Measurements from ENCODE around the gene POC1A. TPM values are rescaled to one million over a fixed set of nuclear protein-coding genes. Genes with fewer than 3 reads are reported as not detected.

POC1A gene
- total and polyA plus RNA-seq, 2 of the 8 experiments (the other 6 are each of a cell fraction or from before 2014, with no cell fraction given), result 35.7 to 39.2 TPM

GRCh38 chr3:52185837-52186236 is 31.6 kb upstream of the POC1A start:
- Histone ChIP-seq H3K9me3 (ENCODE audit: insufficient read depth in 2 of 2, low read depth in 1 of 2, low read length in 1 of 2) (no peaks in the 10 kb centered on the region), H2BK12ac (ENCODE audit: low read depth, low read length) (no peak overlapping the region), H3K14ac (ENCODE audit: insufficient read length) (no peak overlapping the region), H3K4ac (replicated peaks; ENCODE audit: insufficient read length, low read depth, low read length) (no peak overlapping the region), H3K36me3 (ENCODE audit: control insufficient read depth in 2 of 4, insufficient read depth in 4 of 4, low read length in 3 of 4) (no peaks in the 10 kb centered on the region), H4K5ac (ENCODE audit: insufficient read length, low read depth, low read length) (no peak overlapping the region), H3K23me2 (ENCODE audit: low read depth, low read length) (no peaks in the 10 kb centered on the region; the same call in 1 of the 2 replicates), H4K8ac (ENCODE audit: extremely low read depth, insufficient read depth, low read length) (no peak overlapping the region), H3K27me3 (replicated peaks in 1 of 4; ENCODE audit: control insufficient read depth in 3 of 4, extremely low read depth in 1 of 4, insufficient read depth in 3 of 4, low read length in 3 of 4) (no peaks in the 10 kb centered on the region), H4K91ac (replicated peaks; ENCODE audit: insufficient read length, low read length) (no peak overlapping the region), H4K20me1 (replicated peaks in 1 of 2; ENCODE audit: control insufficient read depth in 1 of 2, insufficient read depth in 2 of 2, low read length in 2 of 2) (no peaks in the 10 kb centered on the region), H3K56ac (replicated peaks; ENCODE audit: insufficient read length, low read depth, low read length) (no peak overlapping the region), H3K4me2 (ENCODE audit: insufficient read depth in 1 of 2, low read depth in 2 of 2, low read length in 2 of 2) (no peak overlapping the region), H2BK120ac (replicated peaks; ENCODE audit: low read depth, low read length) (no peak overlapping the region), H3K9ac (replicated peaks in 1 of 4; ENCODE audit: extremely low read depth in 1 of 4, low read depth in 3 of 4, low read length in 3 of 4) (no peak overlapping the region), H3K4me1 (replicated peaks in 1 of 4; ENCODE audit: control insufficient read depth in 3 of 4, insufficient read depth in 4 of 4, low read length in 3 of 4) (peaks cover 0 to 2% (median 1%) of the 10 kb centered on the region in 4 experiments; a peak in 2 of 7 replicates), H3K79me2 (ENCODE audit: control insufficient read depth in 1 of 2, insufficient read depth in 2 of 2, low read length in 2 of 2) (no peaks in the 10 kb centered on the region), H2AFZ (ENCODE audit: low read length) (no peak overlapping the region), H3K4me3 (ENCODE audit: extremely low read depth in 1 of 4, insufficient read depth in 2 of 4, low read depth in 3 of 4, low read length in 4 of 4) (no peak overlapping the region), H2AK5ac (ENCODE audit: low read depth, low read length) (no peak overlapping the region), H3K79me1 (ENCODE audit: low read depth, low read length) (no peaks in the 10 kb centered on the region), H2BK5ac (ENCODE audit: low read depth, low read length) (no peak overlapping the region), H3K18ac (ENCODE audit: extremely low read depth, low read length) (no peak overlapping the region), H3K27ac (ENCODE audit: low read depth, low read length) (no peak overlapping the region), H2BK20ac (ENCODE audit: low read length) (no peak overlapping the region), H2BK15ac (ENCODE audit: low read length) (no peak overlapping the region), H3K23ac (ENCODE audit: insufficient read length) (no peak overlapping the region)
- FAIRE-seq, result no peak
- 83% methylated on average over 3 of the region's 3 CpGs; no CpG with 5 or more reads in 1 of the 2 experiments for WGBS, 2 experiments (ENCODE audit: extremely low coverage in 1 of 2, insufficient coverage in 1 of 2, insufficient read length in 1 of 2, insufficient replicate concordance in 2 of 2, low coverage in 1 of 2, low lambda C conversion rate in 2 of 2, missing lambda C conversion rate in 1 of 2)
- DNase-seq (ENCODE audit: low read depth in 1 of 2, low spot score in 2 of 2), result no peak
- CTCF ChIA-PET (ENCODE audit: partially characterized antibody), result interaction anchor here (0.7 to 2.5 kb wide), 9 partner anchors 9 to 301 kb away, joined by 3 to 10 read pairs (median 4); no protein-coding TSS in a partner anchor
- POLR2A ChIA-PET (ENCODE audit: partially characterized antibody), result interaction anchor here (1.2 kb wide), 1 partner anchor 32 kb away, joined by 3 read pairs; the partner anchor contains the start of gene POC1A
- TF ChIP-seq JUN (IDR thresholded peaks at IDR 0.05; ENCODE audit: low read depth, low read length), result no peak
- no peak for TF ChIP-seq ATF3 (IDR thresholded peaks at IDR 0.05; ENCODE audit: insufficient read depth, low read depth, low read length)
- TF ChIP-seq BACH1 (IDR thresholded peaks at IDR 0.05; ENCODE audit: low read length), result no peak
- no peak for TF ChIP-seq E2F6 (IDR thresholded peaks at IDR 0.05)
- no peak for TF ChIP-seq MAX (IDR thresholded peaks at IDR 0.05)
- no peak for TF ChIP-seq SIN3A (conservative IDR thresholded peaks at IDR 0.05 in 1 of 2, IDR thresholded peaks at IDR 0.05 in 1 of 2; ENCODE audit: low read depth in 1 of 2, low read length in 2 of 2)
- TF ChIP-seq ASH2L (IDR thresholded peaks at IDR 0.05; ENCODE audit: low read length), result no peak
- no peak for TF ChIP-seq HDAC2 (IDR thresholded peaks at IDR 0.05; ENCODE audit: borderline replicate concordance in 1 of 2, low read depth in 2 of 2, low read length in 2 of 2)
- TF ChIP-seq KDM5A (IDR thresholded peaks at IDR 0.05; ENCODE audit: low read length), result no peak
- no peak for TF ChIP-seq CBX5 (IDR thresholded peaks at IDR 0.05; ENCODE audit: low read depth, low read length)
- no peak for TF ChIP-seq RAD21 (IDR thresholded peaks at IDR 0.05 in 1 of 2, conservative IDR thresholded peaks at IDR 0.05 in 1 of 2; ENCODE audit: low read depth in 2 of 2, low read length in 2 of 2)
- no peak for TF ChIP-seq KDM1A (IDR thresholded peaks at IDR 0.05; ENCODE audit: borderline replicate concordance, low read length)

Measured in H1 (cell line).